SK-N-SH treated with all-trans-retinoic acid at 6 μM for 48 hours (cell line): ENCODE results near the gene EVA1C.

Experiments
- CREB5 ChIP-seq: fragments of 250-450 bp; sonication (Bioruptor Pico); IDR thresholded peaks from 2 replicates; pipeline ENCODE4 v1.5.1; 2020; ENCODE audit warnings: low read depth, mild to moderate bottlenecking, moderate library complexity
- ESRRG ChIP-seq: fragments of 250-450 bp; sonication (Bioruptor Pico); IDR thresholded peaks from 2 replicates; pipeline ENCODE4 v1.6.1; 2021; ENCODE audit warnings: mild to moderate bottlenecking
- PATZ1 ChIP-seq: fragments of 250-450 bp; sonication (Bioruptor Pico); IDR thresholded peaks from 2 replicates; pipeline ENCODE4 v1.8.0; 2020; ENCODE audit warnings: mild to moderate bottlenecking, moderate library complexity, borderline replicate concordance
- TCF4 ChIP-seq: fragments of 250-450 bp; sonication (Bioruptor Pico); IDR thresholded peaks from 2 replicates; pipeline ENCODE4 v1.8.0; 2021; ENCODE audit warnings: mild to moderate bottlenecking, moderate library complexity, borderline replicate concordance
- ZFP3 ChIP-seq: fragments of 250-450 bp; sonication (Bioruptor Pico); IDR thresholded peaks from 2 replicates; pipeline ENCODE4 v1.5.0; 2020; ENCODE audit warnings: mild to moderate bottlenecking, moderate library complexity
- ZNF565 ChIP-seq: fragments of 450-650 bp; formaldehyde crosslinking; conservative IDR thresholded peaks from 2 replicates; pipeline ENCODE4 v1.5.0; 2020; ENCODE audit warnings: low read depth, mild to moderate bottlenecking, moderate library complexity

DNA sequence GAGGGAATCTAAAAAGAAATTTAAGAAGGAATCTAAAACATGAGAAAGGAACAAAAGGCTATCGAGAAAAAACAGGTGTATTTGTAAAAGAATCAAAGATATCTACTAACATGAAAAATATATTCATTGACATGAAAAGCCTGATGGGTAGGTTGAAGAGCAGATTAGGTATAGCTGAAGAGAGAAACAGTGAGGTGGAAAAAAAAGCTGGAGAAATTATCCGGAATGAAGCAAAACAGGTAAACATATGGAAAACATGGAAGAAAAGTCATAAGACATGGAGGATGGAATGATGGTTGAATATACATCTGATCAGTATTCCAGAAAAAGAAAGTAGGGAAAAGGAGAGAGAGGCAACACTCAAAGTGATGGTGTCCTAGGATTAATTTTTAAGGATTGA, 9.6 kb downstream of the EVA1C start:
- TF ChIP-seq TCF4 (CRISPR knock-in tag), result no peak
- no peak for TF ChIP-seq ESRRG
- TF ChIP-seq CREB5 (CRISPR knock-in tag), result no peak
- no peak for TF ChIP-seq ZFP3 (CRISPR knock-in tag)
- TF ChIP-seq ZNF565 (CRISPR knock-in tag), result no peak
- no peak for TF ChIP-seq PATZ1
